Measurements from ENCODE around the gene HOXB9. TPM values are rescaled to one million over a fixed set of nuclear protein-coding genes. Genes with fewer than 3 reads are reported as not detected.
A peak's percentile ranks its signal among the peaks of the same experiment; 100 is the strongest.

Gene HOXB9
- total and polyA plus RNA-seq, 2 of the 13 experiments (the other 11 are each of a cell fraction or from before 2014, with no cell fraction given) = not detected

GRCh38 chr17:48627623-48628521 lies 1.7 kb upstream of the HOXB9 start:
- no peaks in the 10 kb centered on the region for H3K4me1 ChIP-seq (ENCODE audit: insufficient read depth, low read length)
- H3K79me2 ChIP-seq (ENCODE audit: insufficient read depth, low read length) = no peaks in the 10 kb centered on the region
- intact Hi-C loops (cut with micrococcal nuclease; ENCODE audit: unreplicated experiment) = no loop called here
- H2AFZ ChIP-seq (ENCODE audit: low read length) = no peak overlapping the region
- H3K4me3 ChIP-seq (replicated peaks in 1 of 3; ENCODE audit: insufficient read depth in 1 of 3, low read depth in 2 of 3, low read length in 3 of 3) = no peak overlapping the region
- BruUV-seq (replicated peaks) = no TSS peak
- ChIA-PET CTCF (ENCODE audit: low intra/inter-chr PET ratio, low total read pairs) (no interaction called here), POLR2A (no interaction called here)
- in situ Hi-C loops (cut with HindIII; ENCODE audit: extremely low pct_ligation_motif_present, low pct_unique_long_range_greater_than_20kb) = no loop called here
- no peak for FAIRE-seq
- H3K4me2 ChIP-seq (ENCODE audit: low read depth, low read length) = no peak overlapping the region
- no peak overlapping the region for H3K9ac ChIP-seq (ENCODE audit: insufficient read depth, low read depth, low read length)
- H3K9me3 ChIP-seq (ENCODE audit: low read length) = no peaks in the 10 kb centered on the region
- no peak overlapping the region for H3K27ac ChIP-seq (ENCODE audit: extremely low read length, insufficient read depth, low read length)
- no peak for DNase-seq (ENCODE audit: low spot score)
- ATAC-seq = no peak
- no peaks in the 10 kb centered on the region for H4K20me1 ChIP-seq (ENCODE audit: insufficient read depth, low read length)
- H3K36me3 ChIP-seq (replicated peaks in 1 of 2; ENCODE audit: control insufficient read depth in 1 of 2, insufficient read depth in 2 of 2, low read length in 2 of 2) = no peaks in the 10 kb centered on the region
- H3K27me3 ChIP-seq (ENCODE audit: control insufficient read depth in 1 of 2, insufficient read depth in 2 of 2, low read length in 2 of 2) = peaks cover 38 to 97% of the 10 kb centered on the region in 2 experiments
- 6% methylated on average over 27 of the region's 27 CpGs for WGBS (ENCODE audit: low lambda C conversion rate)
- TF ChIP-seq HDAC1 (CRISPR knock-in tag; IDR thresholded peaks at IDR 0.05) = no peak
- peak; percentile 57 for TF ChIP-seq EZH2 (conservative IDR thresholded peaks at IDR 0.05; ENCODE audit: low read depth, low read length)
- TF ChIP-seq TAF1 (CRISPR knock-in tag; IDR thresholded peaks at IDR 0.05) = no peak
- TF ChIP-seq, protein P1, sequence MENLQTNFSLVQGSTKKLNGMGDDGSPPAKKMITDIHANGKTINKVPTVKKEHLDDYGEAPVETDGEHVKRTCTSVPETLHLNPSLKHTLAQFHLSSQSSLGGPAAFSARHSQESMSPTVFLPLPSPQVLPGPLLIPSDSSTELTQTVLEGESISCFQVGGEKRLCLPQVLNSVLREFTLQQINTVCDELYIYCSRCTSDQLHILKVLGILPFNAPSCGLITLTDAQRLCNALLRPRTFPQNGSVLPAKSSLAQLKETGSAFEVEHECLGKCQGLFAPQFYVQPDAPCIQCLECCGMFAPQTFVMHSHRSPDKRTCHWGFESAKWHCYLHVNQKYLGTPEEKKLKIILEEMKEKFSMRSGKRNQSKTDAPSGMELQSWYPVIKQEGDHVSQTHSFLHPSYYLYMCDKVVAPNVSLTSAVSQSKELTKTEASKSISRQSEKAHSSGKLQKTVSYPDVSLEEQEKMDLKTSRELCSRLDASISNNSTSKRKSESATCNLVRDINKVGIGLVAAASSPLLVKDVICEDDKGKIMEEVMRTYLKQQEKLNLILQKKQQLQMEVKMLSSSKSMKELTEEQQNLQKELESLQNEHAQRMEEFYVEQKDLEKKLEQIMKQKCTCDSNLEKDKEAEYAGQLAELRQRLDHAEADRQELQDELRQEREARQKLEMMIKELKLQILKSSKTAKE (CRISPR knock-in tag; IDR thresholded peaks at IDR 0.05; ENCODE audit: borderline replicate concordance) = no peak
- no peak for TF ChIP-seq ZNF766 (CRISPR knock-in tag; IDR thresholded peaks at IDR 0.05; ENCODE audit: borderline replicate concordance)
- TF ChIP-seq SETDB1 (CRISPR knock-in tag; IDR thresholded peaks at IDR 0.05; ENCODE audit: borderline replicate concordance) = no peak
- TF ChIP-seq HMGA1 (CRISPR knock-in tag; conservative IDR thresholded peaks at IDR 0.05) = no peak

All from HepG2 (cell line).